ENCODE results near the gene RNU4-1. TPM values are rescaled to one million over a fixed set of nuclear protein-coding genes. Genes with fewer than 3 reads are reported as not detected.

RNU4-1 gene
- total and polyA plus RNA-seq, 9 of the 15 experiments (the other 6 are each of a cell fraction or from before 2014, with no cell fraction given) = under 0.01 to 19,719 (median 3,563) TPM; not detected in 4

- TF ChIP-seq ZBTB11 (CRISPR knock-in tag; IDR thresholded peaks at IDR 0.05) = no peak
- TF ChIP-seq HDAC6 (IDR thresholded peaks at IDR 0.05; ENCODE audit: low read depth, low read length) = no peak
- no peak for TF ChIP-seq CTCFL (IDR thresholded peaks at IDR 0.05; ENCODE audit: borderline replicate concordance, insufficient read depth, low read depth, low read length, poor library complexity, severe bottlenecking)
- TF ChIP-seq ZNF24 (IDR thresholded peaks at IDR 0.05) = no peak
- peak; percentile 18 for TF ChIP-seq SAP30 (IDR thresholded peaks at IDR 0.05; ENCODE audit: borderline replicate concordance, insufficient read depth, low read depth, low read length, poor library complexity, severe bottlenecking)
- TF ChIP-seq SMARCA5 (IDR thresholded peaks at IDR 0.05) = 0 out of 2 replicates have a peak, but pooled peaks have one; percentile 48
- TF ChIP-seq POLR3A (IDR thresholded peaks at IDR 0.05; ENCODE audit: borderline replicate concordance, extremely low read depth, insufficient read depth, insufficient read length) = peak; percentile 35
- no peak for TF ChIP-seq SP1 (CRISPR knock-in tag; IDR thresholded peaks at IDR 0.05)
- TF ChIP-seq ESRRA (IDR thresholded peaks at IDR 0.05; ENCODE audit: borderline replicate concordance, low read depth) = no peak
- no peak; a peak in 1 of 4 replicates for TF ChIP-seq KDM1A (IDR thresholded peaks at IDR 0.05)
- TF ChIP-seq ADNP (tag; IDR thresholded peaks at IDR 0.05) = peak; percentile 99
- TF ChIP-seq USF2 (CRISPR knock-in tag; IDR thresholded peaks at IDR 0.05) = 0 out of 2 replicates have a peak, but pooled peaks have one; percentile 0
- 0 out of 4 replicates have a peak, but pooled peaks of 1 of the 2 experiments have one; percentile 7 for TF ChIP-seq HDAC1 (IDR thresholded peaks at IDR 0.05)
- 0 out of 2 replicates have a peak, but pooled peaks have one; percentile 7 for TF ChIP-seq OTX1 (CRISPR knock-in tag; IDR thresholded peaks at IDR 0.05)
- TF ChIP-seq HES1 (IDR thresholded peaks at IDR 0.05; ENCODE audit: low read depth) = no peak
- TF ChIP-seq TAF15 (IDR thresholded peaks at IDR 0.05; ENCODE audit: low read depth, low read length) = no peak
- TF ChIP-seq MECOM (CRISPR knock-in tag; IDR thresholded peaks at IDR 0.05) = no peak
- TF ChIP-seq, protein P1, sequence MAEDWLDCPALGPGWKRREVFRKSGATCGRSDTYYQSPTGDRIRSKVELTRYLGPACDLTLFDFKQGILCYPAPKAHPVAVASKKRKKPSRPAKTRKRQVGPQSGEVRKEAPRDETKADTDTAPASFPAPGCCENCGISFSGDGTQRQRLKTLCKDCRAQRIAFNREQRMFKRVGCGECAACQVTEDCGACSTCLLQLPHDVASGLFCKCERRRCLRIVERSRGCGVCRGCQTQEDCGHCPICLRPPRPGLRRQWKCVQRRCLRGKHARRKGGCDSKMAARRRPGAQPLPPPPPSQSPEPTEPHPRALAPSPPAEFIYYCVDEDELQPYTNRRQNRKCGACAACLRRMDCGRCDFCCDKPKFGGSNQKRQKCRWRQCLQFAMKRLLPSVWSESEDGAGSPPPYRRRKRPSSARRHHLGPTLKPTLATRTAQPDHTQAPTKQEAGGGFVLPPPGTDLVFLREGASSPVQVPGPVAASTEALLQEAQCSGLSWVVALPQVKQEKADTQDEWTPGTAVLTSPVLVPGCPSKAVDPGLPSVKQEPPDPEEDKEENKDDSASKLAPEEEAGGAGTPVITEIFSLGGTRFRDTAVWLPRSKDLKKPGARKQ (CRISPR knock-in tag; IDR thresholded peaks at IDR 0.05) = no peak
- 0 out of 2 replicates have a peak, but pooled peaks have one; percentile 42 for TF ChIP-seq TGIF2 (CRISPR knock-in tag; IDR thresholded peaks at IDR 0.05)
These were observed 701 bp downstream of the RNU4-1 start (continued) for GRCh38 chr12:120292411-120292660.
